Mucosa of rectum (tissue), 2 donors: ENCODE measurements around the gene ATG5.
A peak's percentile ranks its signal among the peaks of the same experiment; 100 is the strongest.

Experiments
- H3K27ac ChIP-seq, 2 donors: one replicate each; pipeline ENCODE4 v1.7.0; 2013; ENCODE audit warnings: inconsistent platforms in 2 of 2, low read depth in 2 of 2, low read length in 2 of 2
- H3K27me3 ChIP-seq, 2 donors: one replicate each; pipeline ENCODE4 v1.7.0; 2013; ENCODE audit warnings: low read length in 2 of 2; ENCODE audit not compliant: control insufficient read depth in 2 of 2, insufficient read depth in 2 of 2
- H3K36me3 ChIP-seq, 2 donors: one replicate each; pipeline ENCODE4 v1.7.0; 2013; ENCODE audit warnings: low read length in 2 of 2; ENCODE audit not compliant: control insufficient read depth in 2 of 2, insufficient read depth in 2 of 2
- H3K4me1 ChIP-seq, 2 donors: one replicate each; pipeline ENCODE4 v1.7.0; 2013; ENCODE audit warnings: low read length in 2 of 2, mild to moderate bottlenecking in 1 of 2; ENCODE audit not compliant: control insufficient read depth in 2 of 2, insufficient read depth in 2 of 2
- H3K4me3 ChIP-seq, 2 donors: one replicate each; pipeline ENCODE4 v1.7.0; 2013; ENCODE audit warnings: low read length in 2 of 2
- H3K9ac ChIP-seq, 2 donors: one replicate each; pipeline ENCODE4 v1.7.0; 2013; ENCODE audit warnings: low read length in 2 of 2, low read depth in 1 of 2, mild to moderate bottlenecking in 1 of 2
- H3K9me3 ChIP-seq, 2 donors: one replicate each; pipeline ENCODE4 v1.7.0; 2013; ENCODE audit warnings: low read length in 2 of 2; ENCODE audit not compliant: control insufficient read depth in 2 of 2
- donor health status: healthy.
- donor health status: Normal muscosa, but diverticular disease.

ATG5 gene

DNA sequence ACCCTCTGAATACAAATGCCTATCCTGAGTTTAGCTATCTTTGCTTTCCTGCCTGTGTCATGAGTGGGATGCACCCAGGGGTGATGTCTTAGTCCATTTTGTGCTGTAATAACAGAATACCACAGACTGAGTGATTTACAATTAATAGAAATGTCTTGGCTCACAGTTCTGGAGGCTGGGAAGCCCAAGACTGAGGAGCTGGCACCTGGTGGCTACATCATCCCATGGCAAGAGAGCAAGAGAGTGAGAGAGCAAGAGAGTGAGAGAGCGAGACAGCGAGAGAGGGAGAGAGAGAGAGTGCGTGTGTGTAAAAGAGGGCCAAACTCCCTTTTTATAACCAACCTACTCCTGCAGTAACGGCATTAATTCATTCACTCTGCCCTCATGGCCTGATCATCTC is 162.6 kb downstream of the ATG5 start:
- Histone ChIP-seq H3K9me3 (no peaks in the 10 kb centered on the region), H3K27ac (peak overlapping the region; percentile 79 to 89), H3K36me3 (no peaks in the 10 kb centered on the region), H3K9ac (no peak overlapping the region), H3K4me1 (peaks cover 11 to 15% of the 10 kb centered on the region in 2 donors), H3K27me3 (no peaks in the 10 kb centered on the region), H3K4me3 (no peak overlapping the region)

DNA sequence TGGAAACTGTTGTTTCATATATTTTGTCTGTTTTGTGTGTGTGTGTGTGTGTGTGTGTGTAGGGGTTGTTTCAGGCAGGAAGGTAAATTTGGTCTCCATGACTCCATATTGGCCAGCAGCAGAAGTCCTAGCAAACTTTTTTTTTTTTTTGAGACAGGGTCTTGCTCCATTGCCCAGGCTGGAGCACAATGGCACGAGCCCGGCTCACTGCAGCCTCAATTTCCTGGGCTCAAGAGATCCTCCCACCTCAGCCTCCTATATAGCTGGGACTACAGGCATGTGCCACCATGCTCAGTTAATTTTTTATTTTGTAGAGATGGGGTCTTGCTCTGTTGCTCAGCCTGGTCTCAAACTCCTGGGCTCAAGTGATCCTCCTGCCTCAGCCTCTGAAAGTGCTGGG is 163.7 kb downstream of the ATG5 start:
- no peak overlapping the region for H3K9ac ChIP-seq
- H3K4me3 ChIP-seq, result no peak overlapping the region
- no peaks in the 10 kb centered on the region for H3K36me3 ChIP-seq
- peaks cover 11 to 15% of the 10 kb centered on the region in 2 donors for H3K4me1 ChIP-seq
- H3K27me3 ChIP-seq, result no peaks in the 10 kb centered on the region
- no peaks in the 10 kb centered on the region for H3K9me3 ChIP-seq
- H3K27ac ChIP-seq, result no peak overlapping the region

DNA sequence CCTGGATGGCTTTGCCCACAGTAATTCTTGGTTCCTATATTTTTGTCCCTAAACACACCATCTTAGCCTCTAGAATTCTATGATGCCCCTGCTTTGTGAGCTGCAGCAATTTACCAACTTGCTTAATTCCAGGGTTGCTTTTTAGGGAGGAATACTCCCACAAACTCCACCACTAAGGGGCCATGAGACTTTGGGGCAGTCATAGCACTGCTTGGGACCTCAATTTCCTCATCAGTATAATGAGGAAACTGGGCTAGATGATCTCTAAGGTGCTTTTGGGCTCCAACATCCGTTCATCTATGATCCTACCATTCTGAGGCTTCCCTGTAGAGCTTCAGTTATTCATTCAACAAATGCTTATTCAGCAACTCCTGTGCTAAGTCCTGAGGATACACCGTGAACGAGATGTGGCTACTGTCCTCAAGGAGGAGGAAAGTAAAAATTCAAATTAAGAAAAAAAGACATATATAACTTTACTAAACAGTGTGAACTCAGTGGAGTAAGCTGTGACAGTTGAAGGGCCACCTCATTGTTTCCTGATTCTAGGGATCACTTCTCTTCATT is 164.2 kb downstream of the ATG5 start:
- Histone ChIP-seq H3K4me3 (no peak overlapping the region), H3K9ac (no peak overlapping the region), H3K27ac (no peak overlapping the region)

DNA sequence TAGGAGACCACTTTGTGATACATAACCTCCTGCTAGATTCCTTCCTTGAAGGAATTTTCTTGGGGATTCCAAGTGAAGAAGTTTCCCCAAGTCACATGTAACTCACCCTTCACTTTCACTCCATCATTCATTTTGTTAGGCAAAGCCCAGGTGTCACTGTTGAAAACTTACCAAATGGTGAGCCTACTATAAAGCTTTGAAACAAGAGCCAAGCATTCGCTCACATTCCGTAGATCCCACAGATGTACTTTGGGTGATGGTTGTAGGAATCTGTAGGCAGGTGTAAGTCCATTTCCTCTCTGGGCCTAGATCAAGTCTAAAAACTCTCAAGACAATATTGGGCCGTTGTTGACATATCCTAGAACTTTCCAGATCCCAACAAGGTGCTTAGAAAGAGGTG is 165.4 kb downstream of the ATG5 start:
- H3K4me3 ChIP-seq, result no peak overlapping the region
- H3K9ac ChIP-seq, result no peak overlapping the region
- H3K4me1 ChIP-seq, result peaks cover 11 to 15% of the 10 kb centered on the region in 2 donors
- no peak overlapping the region for H3K27ac ChIP-seq
- H3K27me3 ChIP-seq, result no peaks in the 10 kb centered on the region
- no peaks in the 10 kb centered on the region for H3K9me3 ChIP-seq
- H3K36me3 ChIP-seq, result no peaks in the 10 kb centered on the region

More for the DNA sequence above, 164.2 kb downstream of the ATG5 start:
- Histone ChIP-seq H3K36me3 (no peaks in the 10 kb centered on the region), H3K4me1 (peaks cover 11 to 15% of the 10 kb centered on the region in 2 donors), H3K27me3 (no peaks in the 10 kb centered on the region), H3K9me3 (no peaks in the 10 kb centered on the region)

DNA sequence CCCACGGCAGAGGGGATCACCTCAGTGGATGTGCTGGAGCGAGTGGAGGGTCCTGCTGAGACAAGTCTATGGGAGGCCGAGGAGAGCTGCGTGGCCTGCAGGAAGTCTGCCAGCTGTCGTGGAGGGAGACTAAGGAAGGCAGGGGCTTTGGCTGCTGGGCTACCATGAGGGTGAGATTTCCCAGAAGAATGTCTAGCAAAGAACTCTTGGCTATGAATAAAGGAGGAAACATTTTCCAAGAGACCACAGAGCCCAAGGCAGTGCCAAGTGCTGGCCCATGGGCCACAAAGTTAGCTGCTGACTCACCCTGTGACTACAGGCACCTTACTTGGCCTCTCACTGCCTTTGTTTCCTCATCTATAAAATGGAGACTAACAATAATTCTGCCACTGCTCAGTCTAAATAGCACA is 166.0 kb downstream of the ATG5 start:
- Histone ChIP-seq H3K4me1 (peaks cover 9 to 15% of the 10 kb centered on the region in 2 donors), H3K9ac (no peak overlapping the region), H3K27me3 (no peaks in the 10 kb centered on the region), H3K27ac (no peak overlapping the region), H3K9me3 (no peaks in the 10 kb centered on the region), H3K36me3 (no peaks in the 10 kb centered on the region), H3K4me3 (no peak overlapping the region)

DNA sequence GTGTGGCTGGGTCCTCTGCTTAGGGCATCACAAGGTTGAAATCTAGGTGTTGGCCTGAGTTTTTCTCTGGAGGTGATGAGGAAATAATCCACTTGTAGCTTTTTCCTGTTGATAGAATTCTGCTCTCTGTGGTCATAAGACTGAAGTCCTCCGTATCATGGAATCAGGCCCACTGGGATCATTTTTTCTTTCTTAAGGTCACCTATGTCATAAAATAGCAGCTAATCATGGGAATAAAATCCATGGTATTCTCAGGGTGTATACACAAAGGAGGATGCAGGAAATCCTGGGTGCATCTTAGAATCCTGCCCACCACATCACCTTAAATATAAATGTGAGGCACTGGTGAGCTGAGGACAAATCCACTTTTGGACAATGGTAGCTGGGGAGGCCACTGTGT is 166.7 kb downstream of the ATG5 start:
- no peak overlapping the region for H3K4me3 ChIP-seq
- H3K9me3 ChIP-seq, result no peaks in the 10 kb centered on the region
- no peak overlapping the region for H3K27ac ChIP-seq
- no peaks in the 10 kb centered on the region for H3K27me3 ChIP-seq
- no peaks in the 10 kb centered on the region for H3K36me3 ChIP-seq
- H3K9ac ChIP-seq, result no peak overlapping the region
- peaks cover 1 to 10% of the 10 kb centered on the region in 2 donors for H3K4me1 ChIP-seq

DNA sequence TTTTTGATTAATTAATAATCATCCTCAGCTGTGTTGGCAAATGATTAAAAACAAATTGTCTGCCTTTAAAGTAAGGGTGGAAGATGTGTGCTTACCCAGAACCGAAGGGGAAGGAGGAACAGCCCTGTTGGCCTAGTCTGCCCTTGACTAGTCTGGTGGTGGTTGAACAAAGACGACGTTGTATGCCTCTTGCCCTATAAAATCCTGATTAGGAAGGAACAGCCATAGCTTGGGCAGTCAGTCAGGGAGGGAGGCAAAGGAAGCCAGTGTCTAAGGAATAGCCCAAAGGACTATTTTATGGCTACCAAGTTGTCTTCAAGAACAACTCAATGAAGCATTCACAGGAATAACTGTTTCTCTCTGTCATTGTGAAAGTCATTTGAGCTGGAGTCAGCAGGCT is 168.7 kb downstream of the ATG5 start:
- Histone ChIP-seq H3K4me3 (no peak overlapping the region), H3K27me3 (no peaks in the 10 kb centered on the region), H3K4me1 (no peaks in the 10 kb centered on the region), H3K36me3 (no peaks in the 10 kb centered on the region), H3K9me3 (no peaks in the 10 kb centered on the region), H3K9ac (no peak overlapping the region), H3K27ac (no peak overlapping the region)

DNA sequence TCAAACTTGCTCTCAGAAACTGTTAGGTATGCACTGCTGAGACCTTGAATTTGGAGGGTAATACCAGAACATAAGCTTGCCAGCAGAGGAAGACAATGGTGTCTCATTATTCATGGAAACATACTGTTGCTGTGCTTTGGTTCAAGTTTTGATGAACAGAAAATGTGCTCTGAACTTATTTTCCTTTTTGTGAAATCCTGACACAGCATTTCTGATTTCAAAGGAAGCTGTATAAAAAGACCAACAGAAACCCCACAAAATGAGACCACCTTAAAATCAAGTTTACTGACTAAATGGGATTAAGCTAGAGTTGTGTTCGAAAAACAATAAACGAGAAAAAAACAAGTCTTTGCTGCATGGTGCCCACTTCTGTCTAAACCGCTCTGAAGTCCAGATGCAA is 169.1 kb downstream of the ATG5 start:
- no peak overlapping the region for H3K4me3 ChIP-seq
- no peaks in the 10 kb centered on the region for H3K4me1 ChIP-seq
- H3K9ac ChIP-seq, result no peak overlapping the region
- no peaks in the 10 kb centered on the region for H3K27me3 ChIP-seq
- H3K9me3 ChIP-seq, result no peaks in the 10 kb centered on the region
- H3K27ac ChIP-seq, result no peak overlapping the region
- no peaks in the 10 kb centered on the region for H3K36me3 ChIP-seq

DNA sequence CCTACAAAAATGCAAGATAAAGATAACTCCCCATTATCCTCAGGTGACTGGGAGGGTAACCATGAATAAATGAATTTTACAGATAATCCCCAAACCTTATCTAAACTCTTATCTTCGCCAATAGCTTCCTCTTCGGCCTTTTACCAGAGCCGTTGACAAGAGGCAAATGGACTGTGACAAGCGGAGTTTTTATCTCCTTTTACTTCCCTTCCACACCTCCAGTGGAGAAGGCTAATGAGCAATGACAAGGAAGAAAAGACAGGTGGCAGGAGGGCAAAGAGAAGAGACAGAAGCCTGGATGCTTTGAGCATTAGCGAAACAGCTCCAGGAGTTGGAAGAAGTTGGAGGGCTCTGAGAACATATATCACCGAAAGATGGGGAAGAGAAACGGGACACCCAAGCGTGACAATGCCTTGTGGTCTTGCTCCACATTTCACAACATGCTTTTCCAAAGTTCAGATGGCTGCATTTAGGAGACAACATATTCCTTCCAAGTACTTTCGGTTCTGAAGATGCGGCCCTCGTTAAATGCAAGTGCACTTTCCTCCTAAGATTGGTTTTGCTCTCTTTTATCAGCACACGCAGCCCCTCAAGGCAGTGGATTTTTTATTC is 170.2 kb downstream of the ATG5 start:
- H3K27ac ChIP-seq, result no peak overlapping the region
- H3K9ac ChIP-seq, result no peak overlapping the region
- no peak overlapping the region for H3K4me3 ChIP-seq
- H3K9me3 ChIP-seq, result no peaks in the 10 kb centered on the region
- no peaks in the 10 kb centered on the region for H3K36me3 ChIP-seq
- H3K4me1 ChIP-seq, result no peaks in the 10 kb centered on the region
- no peaks in the 10 kb centered on the region for H3K27me3 ChIP-seq

DNA sequence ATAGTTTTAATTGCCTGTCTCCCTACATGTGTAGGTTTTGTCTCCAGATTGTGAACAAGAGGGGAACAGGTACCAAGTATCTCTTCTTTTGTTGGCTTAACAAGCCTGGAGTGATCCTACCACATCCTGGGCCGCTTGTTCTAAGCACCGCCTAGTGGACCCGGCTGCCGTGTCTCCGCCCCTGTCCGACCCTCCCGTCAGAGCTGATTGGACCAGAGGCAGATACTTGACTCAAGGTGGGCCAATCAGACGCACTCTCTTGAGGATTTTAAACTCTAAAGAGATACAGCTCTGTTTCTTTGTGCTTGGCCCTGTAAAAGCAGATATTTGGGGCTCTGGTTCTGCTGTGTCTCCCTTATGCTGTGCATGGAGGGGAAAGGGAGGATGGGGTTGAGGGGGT is 171.2 kb downstream of the ATG5 start:
- Histone ChIP-seq H3K4me1 (no peaks in the 10 kb centered on the region), H3K9ac (no peak overlapping the region), H3K4me3 (no peak overlapping the region), H3K27me3 (no peaks in the 10 kb centered on the region), H3K27ac (no peak overlapping the region), H3K36me3 (no peaks in the 10 kb centered on the region), H3K9me3 (no peaks in the 10 kb centered on the region)
